ENCODE measurements around the gene CBARP. TPM values are rescaled to one million over a fixed set of nuclear protein-coding genes. Genes with fewer than 3 reads are reported as not detected.

CBARP gene
- total RNA-seq, 2 experiments from 2014 or later, result 0.33 to 0.46 TPM

- Mint-ChIP-seq H3K27ac (no peak overlapping the region), H3K4me1 (peaks cover 5% of the 10 kb centered on the region), H3K9me3 (no peaks in the 10 kb centered on the region), H3K27me3 (peaks cover 4% of the 10 kb centered on the region), H3K4me3 (no peak overlapping the region), H3K36me3 (no peaks in the 10 kb centered on the region)
- DNase-seq, result no peak
Measured at GRCh38 chr19:1183543-1184172, 54.1 kb downstream of the CBARP start.

- Mint-ChIP-seq H3K4me3 (no peak overlapping the region), H3K4me1 (peaks cover 5% of the 10 kb centered on the region), H3K36me3 (no peaks in the 10 kb centered on the region), H3K9me3 (no peaks in the 10 kb centered on the region), H3K27me3 (peaks cover 4% of the 10 kb centered on the region), H3K27ac (no peak overlapping the region)
- no peak for DNase-seq
Measured at GRCh38 chr19:1182727-1183126, 55.1 kb downstream of the CBARP start.

- DNase-seq, result no peak
- Mint-ChIP-seq H3K4me1 (peaks cover 5% of the 10 kb centered on the region), H3K27ac (no peak overlapping the region), H3K9me3 (no peaks in the 10 kb centered on the region), H3K4me3 (no peak overlapping the region), H3K36me3 (no peaks in the 10 kb centered on the region), H3K27me3 (peaks cover 4% of the 10 kb centered on the region)
Measured at GRCh38 chr19:1182068-1182467, 55.7 kb downstream of the CBARP start.

GRCh38 chr19:1181606-1182005, 56.2 kb downstream of the CBARP start:
- Mint-ChIP-seq H3K4me1 (peaks cover 5% of the 10 kb centered on the region), H3K4me3 (no peak overlapping the region), H3K27ac (no peak overlapping the region), H3K27me3 (peaks cover 4% of the 10 kb centered on the region), H3K9me3 (no peaks in the 10 kb centered on the region), H3K36me3 (no peaks in the 10 kb centered on the region)
- DNase-seq, result no peak

Other genes with a start within 250 kb of the CBARP start
- gene GRIN3B, start 237.6 kb downstream of the CBARP start, total RNA-seq, result not detected
- gene TMEM259, start 216.9 kb downstream of the CBARP start, total RNA-seq, result 100 to 1,000 TPM; 136 to 138 TPM
- not detected for gene RNU6-2, start 216.5 kb downstream of the CBARP start, total RNA-seq
- 10 to 100 TPM; 76.0 to 80.5 TPM for gene CNN2, start 211.4 kb downstream of the CBARP start, total RNA-seq
- 10 to 100 TPM in 1 of 2 experiments, 1 to 10 TPM in 1; 9.8 to 11.2 TPM for gene ABCA7, start 197.9 kb downstream of the CBARP start, total RNA-seq
- gene ARHGAP45, start 170.8 kb downstream of the CBARP start, total RNA-seq, result 100 to 1,000 TPM; 113 to 122 TPM
- 100 to 1,000 TPM; 290 to 291 TPM for gene POLR2E, start 142.6 kb downstream of the CBARP start, total RNA-seq
- 100 to 1,000 TPM; 225 to 231 TPM for gene GPX4, start 134.0 kb downstream of the CBARP start, total RNA-seq
- 10 to 100 TPM; 50.5 to 51.6 TPM for gene SBNO2, start 63.7 kb downstream of the CBARP start, total RNA-seq
- 10 to 100 TPM; 54.7 to 55.8 TPM for gene STK11, start 32.2 kb downstream of the CBARP start, total RNA-seq
- gene ATP5F1D, start 3.7 kb upstream of the CBARP start, total RNA-seq, result 100 to 1,000 TPM; 175 to 177 TPM
- 10 to 100 TPM; 29.3 to 29.6 TPM for gene MIDN, start 10.6 kb upstream of the CBARP start, total RNA-seq
- 100 to 1,000 TPM; 208 to 216 TPM for gene CIRBP, start 31.3 kb upstream of the CBARP start, total RNA-seq
- 100 to 1,000 TPM in 1 of 2 experiments, 10 to 100 TPM in 1; 99.8 to 101 TPM for gene FAM174C, start 37.5 kb upstream of the CBARP start, total RNA-seq
- gene EFNA2, start 47.9 kb upstream of the CBARP start, total RNA-seq, result not detected
- 100 to 1,000 TPM in 1 of 2 experiments, 10 to 100 TPM in 1; 98.7 to 101 TPM for gene NDUFS7, start 145.9 kb upstream of the CBARP start, total RNA-seq
- 10 to 100 TPM; 36.5 to 37.6 TPM for gene GAMT, start 163.5 kb upstream of the CBARP start, total RNA-seq
- 100 to 1,000 TPM; 287 to 297 TPM for gene DAZAP1, start 169.6 kb upstream of the CBARP start, total RNA-seq
- gene RPS15, start 200.4 kb upstream of the CBARP start, total RNA-seq, result 1,000 to 10,000 TPM; 1,472 to 1,524 TPM
- gene APC2, start 212.1 kb upstream of the CBARP start, total RNA-seq, result under 1 TPM; 0.21 to 0.26 TPM
- 10 to 100 TPM; 27.0 to 28.7 TPM for gene C19orf25, start 241.2 kb upstream of the CBARP start, total RNA-seq